ENCODE measurements around the gene TRIM22.
"Not testable (repeated sequence)": the region's sequence is repeated elsewhere in the genome, so short reads cannot be mapped to it uniquely, and the experiment has no call there.

Gene TRIM22

DNA sequence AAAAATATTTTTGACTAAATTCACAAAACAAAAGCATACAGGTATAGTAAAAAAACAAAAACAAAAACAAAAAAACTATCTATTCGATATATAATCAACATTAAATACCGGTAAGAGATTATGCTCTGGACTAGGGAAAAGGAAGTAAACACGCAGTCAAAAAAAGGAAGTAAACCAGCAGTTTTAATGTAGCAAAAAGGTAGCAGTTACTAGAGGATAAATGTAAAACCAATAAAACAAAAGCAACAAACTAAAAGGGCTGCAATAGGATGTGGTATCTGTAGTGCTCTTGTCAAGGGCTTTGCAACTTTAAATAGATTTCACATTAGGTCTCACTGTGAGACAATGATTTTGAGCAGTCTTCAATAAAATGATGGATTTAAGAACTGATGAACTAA lies 2.4 kb downstream of the TRIM22 start:
- DNase-seq = no peak

DNA sequence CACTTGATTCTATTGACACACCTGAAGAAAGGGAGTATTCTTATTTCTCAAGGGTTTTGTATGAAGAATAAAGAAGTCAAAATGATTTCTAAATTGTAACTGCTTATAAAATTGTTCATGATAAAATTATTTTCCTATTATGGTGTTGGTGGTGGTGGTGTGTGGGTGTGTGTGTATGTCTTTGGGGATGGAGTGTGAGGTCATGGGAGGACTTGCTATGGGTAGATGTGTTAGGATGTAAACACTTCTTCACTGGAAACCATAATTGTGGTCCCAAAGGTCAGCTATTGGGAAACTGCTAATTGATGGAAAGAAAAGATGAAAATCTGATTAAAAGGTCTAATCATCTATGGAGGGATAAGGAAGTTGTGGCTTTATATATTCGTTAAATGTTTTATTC lies 5.1 kb downstream of the TRIM22 start:
- no peak for DNase-seq

DNA sequence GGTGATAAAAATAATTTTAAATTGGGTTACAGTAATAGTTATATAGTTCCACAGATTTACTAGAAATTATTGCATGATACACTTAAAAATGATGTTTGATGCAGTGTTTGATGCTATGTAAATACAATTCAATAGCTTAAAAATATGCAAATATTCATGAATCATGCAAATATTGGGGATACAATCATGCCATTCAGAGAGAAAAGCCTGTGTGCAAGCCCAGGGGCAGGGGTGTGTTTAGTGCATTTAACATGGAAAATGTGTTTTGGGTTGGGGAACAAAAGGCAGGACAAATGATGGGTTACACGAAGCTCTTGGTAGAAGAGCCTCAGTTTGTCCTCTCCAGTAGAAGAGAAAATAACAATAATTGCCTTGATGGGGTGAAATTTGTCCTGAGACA lies 6.0 kb downstream of the TRIM22 start:
- no peak for DNase-seq

DNA sequence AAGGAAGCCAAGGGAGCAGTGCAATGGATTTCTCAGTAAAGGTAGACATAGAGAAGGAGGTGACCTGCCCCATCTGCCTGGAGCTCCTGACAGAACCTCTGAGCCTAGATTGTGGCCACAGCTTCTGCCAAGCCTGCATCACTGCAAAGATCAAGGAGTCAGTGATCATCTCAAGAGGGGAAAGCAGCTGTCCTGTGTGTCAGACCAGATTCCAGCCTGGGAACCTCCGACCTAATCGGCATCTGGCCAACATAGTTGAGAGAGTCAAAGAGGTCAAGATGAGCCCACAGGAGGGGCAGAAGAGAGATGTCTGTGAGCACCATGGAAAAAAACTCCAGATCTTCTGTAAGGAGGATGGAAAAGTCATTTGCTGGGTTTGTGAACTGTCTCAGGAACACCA lies 6.6 kb downstream of the TRIM22 start:
- no peak for DNase-seq

DNA sequence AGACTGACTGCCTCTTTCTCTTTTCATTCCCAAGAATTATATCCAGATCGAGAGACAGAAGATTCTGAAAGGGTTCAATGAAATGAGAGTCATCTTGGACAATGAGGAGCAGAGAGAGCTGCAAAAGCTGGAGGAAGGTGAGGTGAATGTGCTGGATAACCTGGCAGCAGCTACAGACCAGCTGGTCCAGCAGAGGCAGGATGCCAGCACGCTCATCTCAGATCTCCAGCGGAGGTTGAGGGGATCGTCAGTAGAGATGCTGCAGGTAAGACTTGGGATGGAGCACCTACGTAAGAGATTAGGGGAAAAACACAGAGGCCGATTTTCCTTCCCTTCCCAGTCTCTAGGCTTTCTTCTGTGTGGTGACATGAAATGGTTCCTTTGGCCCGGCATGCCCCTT lies 8.7 kb downstream of the TRIM22 start:
- DNase-seq = no peak

DNA sequence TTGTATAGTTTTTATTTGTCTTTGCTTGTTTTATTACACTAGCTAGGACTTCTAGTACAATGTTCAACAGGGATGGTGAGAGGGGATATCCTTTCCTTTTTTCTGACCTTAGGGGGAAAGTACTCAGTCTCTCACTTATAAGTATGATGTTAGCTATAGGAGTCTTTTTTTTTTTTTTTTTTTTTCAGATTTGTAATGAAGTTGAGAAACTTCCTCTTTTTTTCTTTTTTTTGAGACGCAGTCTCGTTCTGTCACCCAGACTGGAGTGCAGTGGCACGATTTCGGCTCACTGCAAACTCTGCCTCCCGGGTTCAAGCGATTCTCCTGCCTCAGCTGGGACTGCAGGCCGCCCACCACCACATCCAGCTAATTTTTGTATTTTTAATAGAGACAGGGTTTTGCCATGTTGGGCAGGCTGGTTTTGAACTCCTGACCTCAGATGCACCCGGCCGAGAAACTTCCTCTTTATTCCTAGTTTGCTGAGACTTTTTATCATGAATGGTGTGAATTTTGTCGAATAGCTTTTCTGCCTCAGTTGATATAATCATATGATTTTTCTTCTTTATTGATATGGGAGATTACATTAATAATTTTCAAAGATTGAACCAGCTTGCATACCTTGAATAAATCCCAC lies 10.9 kb downstream of the TRIM22 start:
- DNase-seq = no peak

DNA sequence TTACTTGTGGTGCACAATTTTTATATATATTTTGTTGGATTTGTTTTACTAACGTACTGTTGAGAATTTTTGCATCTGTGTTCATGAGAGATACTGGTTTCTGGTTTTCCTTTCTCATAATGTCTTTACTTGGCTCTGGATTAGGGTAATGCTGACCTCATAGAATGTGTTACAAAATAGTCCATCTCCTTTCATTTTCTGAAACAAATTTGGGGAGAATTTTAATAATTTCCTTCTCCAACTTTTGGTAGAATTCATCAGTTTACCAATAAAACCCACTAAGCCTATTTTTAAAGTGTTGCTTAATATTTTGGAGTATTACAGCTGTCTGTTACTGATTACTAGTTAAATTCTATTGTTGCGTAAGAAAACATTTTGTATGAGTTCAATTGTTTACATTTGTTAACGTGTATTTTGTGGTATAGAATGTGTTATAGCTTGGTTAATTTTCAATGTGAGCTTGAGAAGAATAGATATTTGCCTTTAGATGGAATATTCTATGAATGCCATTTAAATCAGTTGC lies 11.5 kb downstream of the TRIM22 start:
- DNase-seq = no peak

DNA sequence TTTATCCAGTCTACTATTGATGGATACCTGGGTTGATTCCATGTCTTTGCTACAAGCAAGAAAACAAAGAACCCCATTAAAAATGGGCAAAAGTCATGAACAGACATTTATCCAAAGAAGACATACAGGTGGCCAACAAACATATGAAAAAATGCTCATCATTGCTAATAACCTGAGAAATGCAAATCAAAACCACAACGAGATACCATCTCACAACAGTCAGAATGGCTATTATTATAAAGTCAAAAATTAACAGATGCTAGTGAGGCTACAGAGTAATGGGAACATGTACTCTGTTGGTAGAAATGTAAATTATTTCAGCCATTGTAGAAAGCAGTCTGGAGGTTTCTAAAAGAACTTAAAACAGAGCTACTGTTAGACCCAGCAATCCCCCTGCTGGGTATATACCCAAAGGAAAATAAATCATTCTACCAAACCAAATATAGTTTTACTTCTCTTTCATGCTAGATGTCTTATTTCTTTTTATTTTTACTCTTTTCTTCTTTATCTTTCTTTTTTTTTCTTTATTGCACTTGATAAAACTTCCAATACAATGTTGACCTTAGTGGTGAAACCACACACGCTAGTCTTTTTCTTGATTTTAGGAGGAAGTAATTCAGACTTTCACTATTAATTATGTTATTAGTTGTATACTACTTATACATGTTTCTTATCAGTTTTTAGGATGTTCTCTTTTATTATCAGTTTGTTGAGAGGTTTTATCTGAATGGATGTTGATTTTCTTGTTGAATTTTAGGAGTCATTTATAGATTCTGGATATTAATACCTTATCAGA lies 14.3 kb downstream of the TRIM22 start:
- DNase-seq = no peak

DNA sequence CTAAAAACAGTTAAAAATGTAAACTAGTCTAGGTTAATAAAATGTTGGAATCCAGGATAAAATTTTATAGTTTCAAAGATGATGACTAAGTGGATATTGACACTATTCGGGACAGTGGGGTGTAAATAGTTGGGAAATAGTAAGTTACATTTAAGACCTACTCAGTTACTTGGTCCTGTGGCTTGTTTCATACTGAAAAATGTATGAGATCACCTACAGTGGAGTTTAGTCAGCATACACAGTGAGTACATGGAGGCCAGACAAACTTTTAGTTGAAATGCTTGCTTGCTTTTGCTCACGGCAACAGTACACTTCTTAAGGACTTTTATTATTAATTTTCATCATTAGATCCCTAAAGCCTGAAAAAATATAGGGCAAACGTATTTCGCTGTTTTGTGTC lies 16.1 kb downstream of the TRIM22 start:
- DNase-seq = no peak

DNA sequence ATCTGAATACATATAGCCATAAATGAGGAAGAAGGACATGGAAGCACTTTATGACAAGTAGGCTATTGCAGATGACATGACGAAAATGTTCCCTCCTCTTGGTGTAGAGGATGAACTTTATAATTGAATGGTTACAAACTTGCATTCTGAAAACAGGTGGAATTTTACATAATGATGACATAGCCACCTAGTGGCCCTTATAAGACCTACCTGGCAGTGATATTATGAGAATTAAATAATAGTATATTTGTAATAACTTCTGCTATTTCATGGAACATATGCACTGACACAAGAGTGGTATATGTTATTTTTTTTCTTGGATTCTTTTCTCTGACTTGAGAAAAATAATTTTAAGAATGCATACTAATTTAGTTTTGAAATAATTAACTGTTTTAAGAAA lies 22.9 kb downstream of the TRIM22 start:
- DNase-seq = no peak

DNA sequence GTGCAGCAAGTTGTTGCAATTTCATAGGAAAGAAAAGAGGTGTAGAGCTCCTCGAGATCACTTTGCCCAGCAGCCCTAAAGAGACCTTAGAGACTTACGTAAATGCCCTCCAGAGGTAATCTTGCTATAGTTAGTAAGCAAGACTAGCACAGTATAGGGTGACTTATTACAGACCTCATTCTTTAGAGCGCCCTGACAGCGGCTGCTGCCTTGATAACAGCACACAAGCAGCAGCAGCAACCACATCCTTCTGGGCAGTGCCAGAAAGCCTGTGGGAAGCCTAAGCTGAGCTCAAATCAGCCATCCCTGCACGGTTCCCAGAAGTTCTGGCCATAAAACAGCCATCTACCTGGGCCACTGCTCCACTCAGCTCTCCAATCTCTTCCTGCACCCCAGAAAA lies 24.1 kb downstream of the TRIM22 start:
- DNase-seq = no peak

DNA sequence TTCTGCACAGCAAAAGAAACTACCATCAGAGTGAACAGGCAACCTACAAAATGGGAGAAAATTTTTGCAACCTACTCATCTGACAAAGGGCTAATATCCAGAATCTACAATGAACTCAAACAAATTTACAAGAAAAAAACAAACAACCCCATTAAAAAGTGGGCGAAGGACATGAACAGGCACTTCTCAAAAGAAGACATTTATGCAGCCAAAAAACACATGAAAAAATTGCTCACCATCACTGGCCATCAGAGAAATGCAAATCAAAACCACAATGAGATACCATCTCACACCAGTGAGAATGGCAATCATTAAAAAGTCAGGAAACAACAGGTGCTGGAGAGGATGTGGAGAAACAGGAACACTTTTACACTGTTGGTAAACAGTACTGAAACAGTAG lies 26.9 kb downstream of the TRIM22 start:
- not testable (repeated sequence) for DNase-seq

DNA sequence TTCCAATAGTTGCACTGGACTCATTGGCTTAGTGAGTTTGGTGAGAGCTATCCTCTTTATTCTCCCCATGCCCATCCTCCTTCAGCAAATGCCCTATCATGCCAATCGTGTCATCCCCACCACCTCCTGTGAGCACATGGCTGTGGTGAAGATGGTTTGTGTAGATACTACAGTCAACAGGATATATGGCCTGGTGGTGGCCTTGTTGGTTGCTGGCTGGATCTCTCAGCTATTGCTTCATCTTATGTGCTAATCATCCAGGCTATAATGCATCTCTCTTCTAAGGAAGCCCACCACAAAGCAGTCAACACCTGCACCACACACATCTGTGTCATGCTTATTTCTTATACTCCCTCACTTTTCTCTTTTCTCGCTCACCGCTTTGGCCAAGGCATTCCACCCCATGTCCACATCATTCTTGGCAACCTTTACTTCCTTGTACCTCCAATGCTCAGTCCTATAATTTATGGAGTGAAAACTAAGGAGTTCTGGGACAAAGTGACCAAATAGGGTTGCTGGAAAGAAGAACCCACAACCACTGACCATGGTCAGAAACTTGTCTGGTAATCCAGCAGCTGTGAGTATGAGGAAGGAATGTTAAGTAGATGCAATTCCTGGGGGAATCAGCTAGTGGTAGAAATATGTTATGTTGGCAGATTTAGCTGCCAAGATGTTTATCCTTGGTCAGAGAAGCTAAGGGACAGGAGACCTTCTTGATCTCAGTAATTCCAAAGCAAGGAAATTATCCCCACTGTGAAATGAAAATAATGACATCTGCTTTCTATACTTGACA lies 30.3 kb downstream of the TRIM22 start:
- DNase-seq = no peak

DNA sequence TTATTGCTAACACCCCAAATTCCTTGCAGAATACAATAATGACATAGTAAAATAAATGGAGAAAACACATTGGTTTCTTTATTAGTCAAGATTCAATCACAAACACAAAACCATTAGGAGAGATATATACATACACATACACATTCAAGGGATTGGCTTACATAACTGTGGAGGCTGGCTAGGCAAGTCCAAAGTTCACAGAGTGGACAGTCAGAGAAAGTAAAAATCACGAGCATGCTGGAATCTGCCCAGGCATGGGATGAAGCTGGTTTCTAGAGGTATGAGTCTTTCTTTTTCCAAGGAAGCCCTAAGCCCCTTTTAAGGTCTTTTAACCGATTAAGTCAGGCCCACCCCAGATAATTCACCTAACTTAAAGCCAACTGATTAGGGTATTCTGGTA lies 33.0 kb downstream of the TRIM22 start:
- no peak for DNase-seq

DNA sequence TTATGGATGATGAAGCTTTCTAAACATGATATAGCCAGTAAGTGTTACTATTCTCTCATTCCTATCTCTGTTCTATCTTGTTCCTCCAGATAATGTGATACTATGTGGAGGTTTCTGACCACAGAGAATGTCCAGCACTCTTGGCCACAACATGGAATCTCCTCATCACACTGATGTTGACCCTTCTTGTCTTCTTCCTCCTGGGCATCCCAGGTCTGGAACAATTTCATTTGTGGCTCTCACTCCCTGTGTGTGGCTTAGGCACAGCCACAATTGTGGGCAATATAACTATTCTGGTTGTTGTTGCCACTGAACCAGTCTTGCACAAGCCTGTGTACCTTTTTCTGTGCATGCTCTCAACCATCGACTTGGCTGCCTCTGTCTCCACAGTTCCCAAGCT lies 36.8 kb downstream of the TRIM22 start:
- DNase-seq = no peak

DNA sequence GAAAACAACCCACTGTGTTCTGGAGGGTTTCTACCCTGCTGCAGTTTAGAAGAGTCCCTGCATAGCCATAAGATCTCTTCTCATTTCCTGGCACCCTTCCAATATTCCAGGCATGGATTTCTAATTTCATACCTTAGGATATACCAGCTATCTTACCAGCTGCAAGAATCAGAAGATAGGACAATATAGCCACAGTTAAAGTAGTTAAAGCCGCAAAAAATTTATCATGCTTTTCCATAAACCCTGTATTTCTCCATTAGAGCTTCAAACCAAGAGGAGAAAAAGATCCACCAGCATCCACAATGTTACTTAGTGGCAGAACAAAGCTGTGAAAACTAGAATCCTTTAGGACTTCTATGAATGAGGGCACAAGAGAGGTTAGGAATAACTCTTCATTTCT lies 38.1 kb downstream of the TRIM22 start:
- DNase-seq = no peak

DNA sequence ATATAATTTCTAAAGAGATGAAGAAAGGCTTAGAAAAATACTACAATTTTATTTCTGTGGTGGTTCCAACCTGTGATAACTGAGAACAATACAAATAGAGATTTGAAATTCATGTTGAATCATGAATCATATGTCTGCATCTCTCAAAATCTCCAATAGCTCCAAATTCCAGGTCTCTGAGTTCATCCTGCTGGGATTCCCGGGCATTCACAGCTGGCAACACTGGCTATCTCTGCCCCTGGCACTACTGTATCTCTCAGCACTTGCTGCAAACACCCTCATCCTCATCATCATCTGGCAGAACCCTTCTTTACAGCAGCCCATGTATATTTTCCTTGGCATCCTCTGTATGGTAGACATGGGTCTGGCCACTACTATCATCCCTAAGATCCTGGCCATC lies 46.8 kb downstream of the TRIM22 start, which contains the start of gene OR56B1:
TSS of gene OR56B1 (plus strand) at position 53 of the 400 bp plus-strand sequence. CDS start at position 122, 69 bp downstream.
- no peak for DNase-seq

DNA sequence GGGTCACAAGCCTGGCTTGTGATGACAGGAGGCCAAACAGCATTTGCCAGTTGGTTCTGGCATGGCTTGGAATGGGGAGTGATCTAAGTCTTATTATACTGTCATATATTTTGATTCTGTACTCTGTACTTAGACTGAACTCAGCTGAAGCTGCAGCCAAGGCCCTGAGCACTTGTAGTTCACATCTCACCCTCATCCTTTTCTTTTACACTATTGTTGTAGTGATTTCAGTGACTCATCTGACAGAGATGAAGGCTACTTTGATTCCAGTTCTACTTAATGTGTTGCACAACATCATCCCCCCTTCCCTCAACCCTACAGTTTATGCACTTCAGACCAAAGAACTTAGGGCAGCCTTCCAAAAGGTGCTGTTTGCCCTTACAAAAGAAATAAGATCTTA lies 47.5 kb downstream of the TRIM22 start:
- no peak for DNase-seq

DNA sequence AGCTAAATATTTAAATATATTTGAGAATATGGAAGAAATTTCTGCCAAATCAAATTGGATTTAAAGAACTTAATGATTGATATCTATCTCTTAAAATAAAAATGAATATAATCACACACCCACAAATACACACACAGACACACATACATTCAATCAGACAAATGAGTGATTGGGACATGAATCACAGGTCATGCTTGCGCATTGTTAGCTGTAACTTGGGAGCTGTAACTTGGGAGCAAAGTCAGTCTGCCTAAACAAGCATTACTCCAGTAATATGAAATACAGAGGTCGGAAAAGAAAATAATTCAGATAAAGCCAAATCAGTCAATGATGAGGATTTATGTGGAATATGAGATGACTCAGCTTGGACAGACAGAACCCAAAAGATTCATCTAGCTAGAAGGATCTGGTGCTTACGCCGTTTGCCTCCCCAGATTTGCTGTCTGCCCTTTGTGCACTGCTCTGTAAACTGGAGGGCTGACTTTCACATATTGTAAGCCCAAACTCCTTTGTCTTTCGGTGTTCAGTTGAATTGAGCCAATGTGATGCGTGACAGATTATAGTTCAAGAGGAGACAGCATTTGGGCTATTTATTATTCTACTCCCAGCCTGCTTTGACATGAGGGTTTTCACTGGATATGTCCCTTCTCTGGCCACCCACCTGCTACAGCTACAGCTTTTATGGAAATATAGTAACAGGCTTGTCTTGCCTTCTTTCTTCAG lies 48.2 kb downstream of the TRIM22 start:
- no peak for DNase-seq

DNA sequence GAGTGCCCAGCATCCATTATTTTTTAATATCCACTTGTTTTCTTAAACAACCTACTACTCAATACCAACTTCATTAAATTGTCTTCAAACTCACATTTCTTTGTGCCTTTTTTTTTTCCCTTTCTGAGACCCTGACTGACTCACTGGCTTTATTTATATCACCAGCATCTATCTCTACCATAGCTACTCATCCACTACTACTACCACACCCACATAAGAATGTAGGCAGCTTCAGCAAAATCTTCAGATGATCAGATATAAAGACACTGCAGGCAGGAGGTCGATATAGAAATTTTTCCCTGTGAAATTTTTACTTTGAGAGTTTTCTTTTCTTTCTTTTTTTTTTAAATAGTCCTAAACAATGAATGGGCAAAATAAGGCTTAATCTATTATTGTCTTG lies 48.8 kb downstream of the TRIM22 start:
- no peak for DNase-seq

DNA sequence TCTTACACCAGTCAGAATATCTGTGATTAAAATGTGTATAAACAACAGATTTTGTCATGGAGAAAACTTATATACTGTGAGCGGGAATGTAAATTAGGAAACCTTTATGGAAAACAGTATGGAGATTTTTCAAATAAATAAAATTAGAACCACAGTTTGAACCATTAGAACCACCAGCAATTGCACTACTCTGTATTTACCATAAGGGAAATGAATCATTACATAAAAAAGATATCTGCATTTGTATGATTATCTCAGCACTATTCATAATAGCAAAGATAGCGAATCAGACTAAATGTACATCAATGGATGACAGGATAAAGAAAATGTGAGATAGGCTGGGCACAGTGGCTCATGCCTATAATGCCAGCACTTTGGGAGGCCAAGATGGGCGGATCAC lies 57.0 kb downstream of the TRIM22 start:
- no peak for DNase-seq

DNA sequence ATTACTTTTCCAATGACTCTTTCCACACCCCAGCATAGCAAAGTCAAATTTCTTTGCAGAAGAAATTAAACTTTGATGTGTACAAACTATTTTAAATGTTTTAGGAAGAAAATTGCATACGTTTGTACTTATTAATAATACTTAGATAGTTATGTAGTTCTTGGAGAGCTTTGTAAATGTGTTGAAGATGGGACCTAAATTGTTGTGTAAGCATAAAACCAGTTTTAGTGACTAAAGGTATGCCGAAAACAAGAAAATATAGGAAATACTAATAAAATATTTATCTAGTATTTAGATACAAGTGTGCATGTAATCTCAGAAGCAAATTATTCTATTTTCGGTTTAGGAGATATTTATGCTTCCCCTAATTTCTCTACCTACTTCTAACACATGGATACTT lies 60.2 kb downstream of the TRIM22 start:
- DNase-seq = no peak

DNA sequence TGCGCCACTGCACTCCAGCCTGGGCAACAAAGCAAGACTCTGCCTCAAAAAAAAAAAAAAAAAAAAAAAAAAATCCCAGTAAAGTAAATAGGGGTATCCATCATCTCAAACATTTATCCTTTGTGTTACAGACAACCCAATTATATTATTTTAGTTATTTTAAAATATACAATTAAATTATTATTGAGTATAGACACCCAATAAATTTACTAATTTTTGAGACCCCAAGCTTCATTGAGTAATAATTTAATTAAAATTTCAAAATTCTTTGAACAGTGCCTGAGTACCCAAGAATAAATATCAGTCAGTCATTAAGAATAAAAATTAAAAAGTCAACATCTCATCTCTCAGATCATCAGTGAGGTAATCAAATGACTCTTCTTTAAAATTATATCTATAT lies 64.4 kb downstream of the TRIM22 start, which contains the start of gene OR52N4:
TSS of gene OR52N4 (plus strand) at position 301 of the 400 bp plus-strand sequence. CDS start 498 bp downstream, outside the sequence.
- DNase-seq = no peak

Measured in activated T-cell treated with anti-CD3 and anti-CD28 coated beads, Interleukin-2, amount 50 U/mL, for 1 hour (primary cell).